Middle frontal gyrus (tissue), 1 donor: ENCODE measurements around the gene ZDHHC1.

Source experiments
- DNase-seq: peaks from one replicate; pipeline ENCODE4 v3.0.0-alpha.2; 2015; ENCODE audit warnings: low spot score; ENCODE audit errors: extremely low spot score

Gene ZDHHC1, protein sequence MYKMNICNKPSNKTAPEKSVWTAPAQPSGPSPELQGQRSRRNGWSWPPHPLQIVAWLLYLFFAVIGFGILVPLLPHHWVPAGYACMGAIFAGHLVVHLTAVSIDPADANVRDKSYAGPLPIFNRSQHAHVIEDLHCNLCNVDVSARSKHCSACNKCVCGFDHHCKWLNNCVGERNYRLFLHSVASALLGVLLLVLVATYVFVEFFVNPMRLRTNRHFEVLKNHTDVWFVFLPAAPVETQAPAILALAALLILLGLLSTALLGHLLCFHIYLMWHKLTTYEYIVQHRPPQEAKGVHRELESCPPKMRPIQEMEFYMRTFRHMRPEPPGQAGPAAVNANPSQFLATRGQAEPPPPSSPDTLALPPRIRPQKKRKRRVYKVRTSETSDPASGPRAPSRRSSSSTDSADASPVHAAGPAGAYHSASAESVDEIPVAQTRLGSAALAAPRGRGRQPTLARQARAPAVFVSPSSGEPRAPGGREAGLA

DNA sequence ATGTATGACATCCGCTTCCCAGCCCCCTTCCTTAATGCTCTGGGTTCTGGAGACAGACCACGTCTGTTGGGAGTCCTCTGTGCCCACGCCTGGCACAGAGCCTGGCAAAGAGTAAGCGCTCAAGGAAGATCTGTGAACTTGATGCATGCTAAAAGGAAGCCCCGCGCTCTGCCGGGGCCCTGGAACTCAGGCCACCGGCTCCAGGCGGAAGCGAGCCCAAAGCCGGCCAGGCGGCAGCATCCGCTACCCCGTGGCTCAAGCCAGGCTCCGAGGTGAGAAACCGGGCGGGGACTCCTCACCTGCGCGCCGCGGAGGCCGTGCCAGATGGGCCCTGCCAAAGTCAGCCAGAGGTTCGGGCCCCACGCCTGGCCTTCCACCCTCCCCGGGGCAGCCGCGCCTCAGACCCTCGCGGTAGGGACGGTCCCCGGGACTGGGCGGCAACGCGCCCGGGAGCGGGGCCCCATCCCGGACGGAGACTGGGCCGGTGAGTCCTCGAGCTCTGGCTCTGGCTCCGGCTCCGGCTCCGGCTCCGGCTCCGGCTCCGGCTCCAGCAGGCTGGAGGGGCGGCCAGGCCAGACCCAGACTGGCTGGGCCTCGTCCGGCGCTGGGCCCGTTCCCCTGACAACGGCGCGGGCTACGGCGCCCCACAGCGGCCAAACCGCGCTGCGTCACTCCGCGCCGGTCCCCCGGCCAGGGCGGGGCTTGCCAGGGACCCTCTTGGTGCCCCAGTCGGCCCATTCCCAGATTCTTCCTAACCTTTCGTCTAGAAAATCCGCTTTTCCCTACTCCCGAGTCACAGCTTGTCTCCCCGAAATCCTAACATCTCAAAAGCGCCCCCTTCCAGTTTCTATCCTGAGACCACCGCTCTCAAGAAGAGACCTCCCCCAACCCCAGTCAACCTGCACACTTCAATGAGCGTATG lies at the start of gene ZDHHC1:
ZDHHC1 (minus strand) TSS at position 606 of the 922 bp plus-strand sequence. CDS start 8,702 bp downstream, outside the sequence.
- no peak for DNase-seq

DNA sequence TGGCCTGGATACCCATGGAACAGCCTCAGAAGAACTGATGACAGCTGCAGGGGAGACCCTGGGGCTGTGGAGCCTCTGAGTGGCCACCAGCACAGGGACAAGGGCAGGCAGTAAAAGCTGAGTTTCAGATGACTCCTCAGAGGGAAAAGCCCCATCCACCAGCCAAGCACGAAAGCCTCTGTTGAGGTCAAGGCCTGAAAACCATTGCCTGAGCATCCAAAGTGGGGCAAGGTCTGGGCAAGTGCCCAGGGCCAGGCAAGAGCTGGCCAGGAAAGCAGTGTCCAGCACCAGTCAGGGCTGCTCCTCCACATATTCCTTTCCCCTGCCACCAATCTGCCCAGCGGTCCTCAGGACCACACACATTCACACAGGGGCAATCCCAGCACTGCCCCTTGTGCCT lies 48.3 kb upstream of the ZDHHC1 start:
- DNase-seq, result no peak

DNA sequence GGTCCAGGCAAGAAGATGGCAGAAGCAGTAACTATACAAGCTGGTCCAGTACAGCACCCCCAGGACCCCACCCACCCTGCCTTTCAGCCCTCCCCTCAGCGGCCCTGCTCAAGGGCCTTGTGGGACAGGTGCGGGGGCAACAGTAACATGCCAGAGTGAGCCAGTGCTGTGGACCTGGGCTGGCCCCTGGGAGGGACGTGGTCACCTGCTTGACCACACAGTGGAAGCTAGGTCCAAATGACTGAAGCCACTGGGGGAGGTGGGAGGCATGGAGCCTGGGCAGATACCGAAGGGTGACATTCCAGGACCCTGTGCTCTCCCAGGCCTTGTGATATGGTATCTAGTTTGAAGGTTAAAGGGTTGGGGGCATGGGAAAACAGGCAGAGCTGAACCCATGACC lies 47.4 kb upstream of the ZDHHC1 start:
- no peak for DNase-seq

DNA sequence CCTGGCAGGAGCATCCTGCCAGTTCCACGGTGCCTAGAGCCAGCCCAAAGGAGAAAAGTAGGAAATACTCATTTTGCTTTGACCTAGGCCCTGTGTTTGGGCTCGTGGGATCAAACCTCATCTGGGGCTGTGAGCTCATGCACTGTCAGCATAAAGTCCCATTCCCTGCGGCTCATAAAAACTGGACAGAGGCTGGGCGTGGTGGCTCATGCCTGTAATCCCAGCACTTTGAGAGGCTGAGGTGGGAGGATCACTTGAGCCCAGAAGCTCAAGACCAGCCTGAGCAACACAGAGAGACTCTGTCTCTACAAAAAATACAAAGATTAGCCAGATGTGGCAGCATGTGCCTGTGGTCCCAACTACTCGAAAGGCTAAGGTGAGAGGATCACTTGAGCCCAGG lies 46.8 kb upstream of the ZDHHC1 start:
- DNase-seq, result no peak

DNA sequence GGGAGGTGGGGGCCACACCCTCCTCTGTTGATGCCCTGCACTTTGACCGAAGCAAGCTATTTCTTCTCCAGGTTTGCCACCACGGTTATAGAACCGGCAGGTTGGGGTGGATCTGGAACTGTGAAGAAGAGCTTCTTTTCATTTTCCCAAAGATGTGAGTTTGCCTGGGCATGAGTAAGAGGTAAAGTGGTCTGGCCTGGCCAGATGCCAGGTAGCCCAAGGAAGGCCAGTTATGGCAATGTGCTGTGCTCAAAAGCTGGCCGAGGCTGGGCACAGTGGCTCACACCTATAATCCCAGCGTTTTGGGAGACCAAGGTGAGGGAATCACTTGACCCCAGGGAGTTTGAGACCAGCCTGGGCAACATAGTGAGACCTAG lies 46.0 kb upstream of the ZDHHC1 start:
- DNase-seq, result no peak

DNA sequence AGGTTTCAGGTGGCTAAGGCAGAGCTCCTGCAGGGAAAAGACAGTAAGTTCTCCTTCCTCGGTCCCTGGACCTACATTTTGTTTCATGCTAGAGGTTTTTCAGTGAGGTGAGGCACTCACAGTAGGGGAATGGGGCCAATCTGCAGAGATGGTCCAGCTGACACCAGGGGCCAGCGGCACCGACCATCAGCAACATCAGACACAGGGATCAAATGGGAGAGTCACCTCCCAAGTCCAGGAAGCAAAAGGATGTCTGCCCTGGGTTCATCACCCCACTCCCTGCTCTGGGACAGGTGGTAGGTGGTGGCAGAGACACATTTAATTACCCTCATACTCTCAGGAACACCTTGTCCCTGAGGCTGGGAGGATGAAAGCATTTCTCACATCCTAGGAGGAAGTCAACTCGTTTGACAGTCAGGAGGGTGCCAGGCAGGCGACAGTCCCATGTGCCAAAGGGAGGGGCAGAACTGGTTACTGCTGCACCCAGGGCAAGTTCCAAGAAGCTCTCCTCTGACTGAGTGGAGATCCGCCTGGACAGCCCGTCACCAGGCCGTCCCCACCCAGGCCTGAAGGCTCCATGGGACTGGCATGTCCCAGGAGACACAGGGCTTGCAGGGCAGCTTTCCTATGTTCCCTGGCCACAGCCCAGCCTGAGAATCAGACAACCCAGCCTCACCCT lies 45.5 kb upstream of the ZDHHC1 start:
- no peak for DNase-seq

DNA sequence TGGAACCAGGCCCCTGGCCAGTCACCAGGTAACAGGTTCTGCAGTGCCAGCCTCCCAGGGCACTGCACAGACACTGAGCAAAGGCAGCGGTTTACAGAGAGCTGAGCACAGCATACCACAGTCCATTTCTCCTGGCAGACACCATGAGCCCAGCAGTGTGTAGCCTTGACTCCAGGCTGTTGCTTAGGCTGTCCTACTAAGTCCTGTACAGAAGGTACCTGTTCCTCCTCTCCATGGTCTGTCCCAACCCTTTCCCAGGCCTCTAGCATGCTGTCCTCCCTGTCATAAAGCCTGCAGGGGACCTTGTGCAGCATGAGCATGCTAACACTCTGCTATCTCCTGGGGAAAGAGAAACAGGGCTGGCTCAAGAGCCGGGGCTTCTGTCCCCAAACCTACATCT lies 44.7 kb upstream of the ZDHHC1 start:
- DNase-seq, result no peak

DNA sequence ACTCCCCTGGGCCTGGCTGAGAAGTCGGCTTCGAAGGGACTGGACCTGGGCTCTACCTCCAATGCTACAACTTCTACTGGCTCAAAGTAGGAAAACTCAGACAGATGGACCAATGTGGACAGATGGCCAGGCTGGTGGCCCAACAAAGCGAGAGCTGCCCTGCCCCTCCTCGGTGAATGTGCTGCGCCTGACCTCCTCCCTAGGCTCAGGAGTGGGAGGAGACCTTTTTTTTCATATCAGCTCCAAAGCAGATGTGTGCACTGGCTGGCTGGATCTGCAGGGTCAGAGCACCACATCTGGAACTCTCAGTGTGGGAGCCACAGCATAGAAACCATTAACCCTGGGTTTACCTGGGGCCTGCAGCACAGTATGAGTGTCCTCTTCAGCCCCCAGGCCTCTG lies 43.9 kb upstream of the ZDHHC1 start:
- DNase-seq, result no peak

DNA sequence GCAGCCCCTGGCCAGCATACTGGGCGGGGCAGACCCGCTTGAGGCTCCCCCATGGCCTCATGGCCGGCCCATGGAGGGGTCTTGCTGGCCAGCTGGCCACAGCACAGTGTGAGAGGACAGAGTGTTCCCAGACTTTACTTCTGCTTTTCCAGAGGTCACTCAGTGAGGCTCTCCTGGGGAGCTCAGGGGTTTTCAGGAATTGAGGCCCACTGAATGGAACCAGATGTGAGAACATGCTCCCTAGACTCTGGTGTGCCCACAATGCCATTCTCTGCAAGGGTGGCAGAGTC lies 43.5 kb upstream of the ZDHHC1 start:
- DNase-seq, result no peak

DNA sequence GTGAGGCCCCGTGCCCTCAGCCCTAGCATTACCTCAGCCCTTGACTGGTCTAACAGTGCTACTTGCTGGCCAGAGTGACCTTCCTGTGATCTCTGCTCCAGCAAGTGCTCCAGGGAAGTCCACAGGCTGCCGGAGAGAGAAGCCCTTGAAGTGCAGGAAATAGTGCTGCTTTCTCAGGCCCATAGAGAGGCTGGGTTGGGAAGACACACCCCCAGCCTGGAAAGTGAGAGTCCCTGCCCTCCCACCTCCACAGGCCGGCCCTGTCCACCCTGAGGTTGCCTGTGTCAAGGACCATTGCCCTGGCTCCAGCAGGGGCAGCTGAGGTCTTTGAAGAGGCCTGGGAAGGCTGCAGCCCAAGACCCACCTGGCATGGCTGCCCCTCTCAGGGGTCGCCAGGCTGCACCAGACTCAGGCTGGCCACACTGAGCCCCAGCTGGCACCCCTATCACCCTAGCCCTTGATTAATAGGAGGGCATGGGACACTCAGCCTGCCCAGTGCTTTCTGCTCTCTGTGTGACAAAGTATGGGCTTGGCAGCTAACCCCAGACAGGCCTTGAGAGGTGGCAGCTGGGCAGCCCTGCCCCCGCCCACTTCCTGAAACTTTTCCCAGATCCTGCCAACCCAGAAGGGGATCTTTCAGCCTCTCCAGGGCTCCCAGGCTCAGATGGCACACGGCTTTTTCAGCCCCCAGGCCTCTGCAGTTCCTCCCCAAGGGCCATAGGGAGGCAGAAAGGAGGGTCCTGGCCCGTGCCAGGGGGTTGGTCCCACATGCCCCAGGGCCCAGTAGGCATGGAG lies 43.0 kb upstream of the ZDHHC1 start:
- DNase-seq, result no peak

DNA sequence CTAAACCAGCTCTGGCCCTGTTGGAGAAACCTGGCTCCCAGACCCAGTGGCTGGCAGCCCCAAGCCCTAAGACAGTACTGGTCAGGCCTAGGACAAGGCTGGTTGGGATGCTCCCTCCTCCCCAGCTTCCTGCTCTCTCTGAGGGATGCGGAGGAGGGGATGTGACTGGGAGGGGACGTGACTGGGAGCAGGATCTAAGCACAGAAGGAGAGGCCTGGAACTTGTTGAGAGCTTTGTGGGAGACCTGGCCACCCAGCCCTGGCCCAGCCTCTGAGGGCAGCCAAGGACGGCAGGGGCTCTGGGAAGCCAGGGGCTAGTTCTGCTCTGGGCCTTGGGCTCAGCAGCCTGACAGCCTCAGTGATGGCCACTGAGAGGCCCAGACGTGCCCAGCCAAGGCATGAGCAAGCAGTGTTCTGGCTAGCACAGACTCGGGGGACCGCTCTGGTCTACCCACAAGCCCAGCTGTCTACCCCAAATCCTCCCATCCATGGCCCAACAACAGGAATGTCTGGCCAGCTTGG lies 41.9 kb upstream of the ZDHHC1 start:
- no peak for DNase-seq

DNA sequence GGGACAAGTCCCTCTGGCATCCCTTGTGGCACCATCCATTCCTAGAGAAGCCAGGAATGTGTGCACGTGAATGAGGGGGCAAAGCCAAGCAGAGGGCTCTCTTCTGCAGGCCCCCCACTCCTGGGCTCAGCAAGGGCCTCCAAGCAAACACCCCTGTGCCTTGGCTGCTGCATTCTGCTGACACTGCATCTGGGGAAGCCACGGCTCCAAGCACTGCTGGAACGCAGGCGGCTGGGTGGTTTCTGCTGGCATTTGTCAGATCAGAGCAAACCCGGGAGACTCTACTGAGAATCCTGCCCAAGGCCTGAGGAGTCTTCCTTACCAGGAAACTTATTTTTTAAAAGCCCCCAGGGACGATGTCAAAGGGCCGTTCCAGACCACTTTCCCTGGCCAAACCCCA lies 41.3 kb upstream of the ZDHHC1 start:
- no peak for DNase-seq

DNA sequence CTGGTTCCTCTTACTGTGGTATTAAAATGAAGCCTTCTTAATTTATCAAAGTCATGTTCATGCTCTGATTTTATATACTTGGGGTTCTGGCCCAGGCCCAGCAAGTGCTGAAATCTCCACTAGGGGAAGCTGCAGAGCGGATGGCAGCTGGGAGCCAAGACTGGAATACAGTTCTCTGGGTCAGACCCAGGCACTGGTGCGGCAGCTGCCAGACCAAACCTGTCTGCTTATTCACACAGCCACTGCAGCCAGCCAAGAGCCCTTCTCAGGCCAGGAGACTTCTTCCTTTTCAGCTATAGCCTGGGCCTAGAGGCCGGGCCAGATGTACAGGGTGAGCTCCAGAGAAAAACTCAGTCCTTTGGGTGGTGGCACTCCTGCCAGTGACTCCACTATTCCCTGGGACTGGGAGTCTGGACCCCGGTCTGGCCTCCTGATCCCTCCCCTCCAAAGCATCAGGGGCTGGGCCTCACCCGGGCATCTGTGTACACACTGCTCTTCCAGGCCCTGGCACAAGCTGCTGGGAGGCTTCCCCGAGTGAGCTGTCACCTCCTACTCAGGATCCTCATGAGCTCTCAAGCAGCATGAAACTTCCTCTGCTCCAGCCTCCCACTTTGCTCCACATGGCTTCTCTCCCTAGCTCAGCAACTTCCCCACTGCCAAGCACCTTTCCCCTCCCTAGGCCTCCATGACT lies 40.3 kb upstream of the ZDHHC1 start:
- DNase-seq, result peak; percentile 20

DNA sequence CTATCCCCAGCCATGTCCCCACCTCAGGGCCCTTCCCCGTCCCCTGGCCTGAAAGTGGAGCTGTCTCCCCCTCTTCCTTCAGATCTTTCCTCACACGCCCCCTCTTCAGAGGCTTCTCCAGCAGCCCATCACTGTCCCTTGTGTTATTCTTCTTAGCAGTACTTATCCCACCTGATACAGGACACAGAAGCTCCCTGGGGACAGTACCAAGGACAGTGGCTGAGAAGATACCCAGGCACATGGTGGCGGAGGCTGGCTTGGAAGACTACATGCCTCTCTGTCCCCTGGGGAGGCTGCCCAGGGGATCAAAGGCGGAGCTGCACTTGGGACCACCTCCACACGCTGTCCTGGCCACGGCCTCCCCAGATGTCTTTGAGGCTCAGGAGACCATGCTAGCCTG lies 38.6 kb upstream of the ZDHHC1 start:
- DNase-seq, result no peak

DNA sequence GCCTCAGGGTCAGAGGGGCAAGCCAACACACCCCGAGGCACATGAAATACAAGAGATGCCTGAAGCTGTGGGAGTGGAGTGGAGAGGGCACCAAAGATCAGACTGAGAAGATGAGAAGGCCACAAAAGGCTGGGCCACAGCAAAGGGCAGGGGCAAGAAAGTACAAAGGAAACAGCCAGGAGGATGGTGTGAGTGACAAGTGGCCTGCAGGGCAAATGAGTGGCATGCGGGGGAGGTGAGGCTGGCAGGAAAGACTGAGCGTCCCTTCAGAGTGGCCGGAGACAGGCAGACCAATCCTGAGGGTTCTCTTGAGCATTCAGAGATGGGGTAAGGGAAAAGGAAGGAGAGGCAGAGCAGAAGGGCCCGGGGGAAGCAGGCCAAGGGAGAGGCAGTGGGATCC lies 37.8 kb upstream of the ZDHHC1 start:
- DNase-seq, result no peak

DNA sequence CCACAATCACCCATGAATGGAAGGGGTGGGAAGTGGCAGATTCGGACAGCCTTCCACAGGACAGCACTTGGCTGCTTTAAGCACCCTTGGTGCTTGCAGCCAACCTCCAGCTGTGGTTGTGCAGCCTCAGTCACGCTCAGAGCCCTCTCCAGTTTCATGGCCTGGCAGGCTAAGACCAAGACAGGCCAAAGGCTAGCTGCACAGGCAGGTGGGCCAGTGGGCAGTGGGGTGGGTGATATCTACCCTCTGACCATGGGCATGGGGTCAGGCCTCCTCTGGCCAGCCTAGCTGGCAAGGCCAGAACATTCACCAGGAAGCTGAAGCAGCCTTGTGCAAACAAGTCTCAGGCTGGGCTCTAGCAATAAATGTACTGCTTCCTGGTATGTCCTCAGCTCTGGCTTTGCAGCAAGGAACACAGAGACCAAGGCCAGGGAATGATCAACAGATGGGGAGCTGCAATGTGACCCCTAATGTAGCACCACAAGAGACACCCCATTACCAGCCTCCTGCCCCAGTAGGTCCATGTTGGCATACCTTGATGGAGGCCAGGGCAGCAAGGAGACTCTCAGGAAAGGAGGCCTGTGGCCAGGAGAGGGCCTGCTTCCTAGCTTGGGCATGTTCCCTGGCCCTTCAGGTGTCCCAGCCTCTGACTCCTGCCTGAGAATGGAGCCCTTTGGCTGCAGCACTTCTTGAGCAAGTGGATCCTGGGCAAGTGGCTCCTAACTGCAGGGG lies 35.6 kb upstream of the ZDHHC1 start:
- no peak for DNase-seq

DNA sequence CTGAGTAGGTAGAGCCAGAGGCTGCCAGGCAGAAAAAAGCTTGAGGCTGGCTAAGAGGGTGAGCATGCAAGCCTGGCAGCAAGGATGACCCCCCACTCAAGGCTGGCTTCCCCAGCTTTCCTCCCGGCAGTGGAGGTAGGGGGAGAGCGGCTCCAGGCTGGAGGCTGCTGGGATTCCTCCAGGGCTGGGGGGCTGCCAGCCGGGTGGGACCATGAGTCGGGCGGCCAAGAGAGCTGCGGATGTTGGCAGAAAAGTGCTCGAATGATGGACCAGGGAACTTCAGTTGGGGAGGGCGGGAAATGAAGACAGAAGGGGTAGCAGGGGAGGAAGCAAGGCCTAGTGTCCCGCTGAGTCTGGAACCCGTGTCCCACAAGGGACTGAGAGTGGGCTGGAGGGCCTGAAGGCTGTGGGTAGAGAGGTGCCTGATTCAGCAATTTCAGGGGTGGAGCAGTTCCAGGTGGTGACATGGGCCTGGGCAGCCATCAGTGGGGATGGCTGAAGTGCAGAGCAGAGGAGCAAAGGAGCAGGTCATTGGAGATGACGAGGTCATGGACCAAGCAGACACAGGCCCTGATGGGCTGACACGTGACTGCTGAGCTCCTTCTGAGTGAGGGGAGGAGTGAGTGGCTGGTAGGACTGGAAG lies 34.9 kb upstream of the ZDHHC1 start:
- DNase-seq, result no peak

DNA sequence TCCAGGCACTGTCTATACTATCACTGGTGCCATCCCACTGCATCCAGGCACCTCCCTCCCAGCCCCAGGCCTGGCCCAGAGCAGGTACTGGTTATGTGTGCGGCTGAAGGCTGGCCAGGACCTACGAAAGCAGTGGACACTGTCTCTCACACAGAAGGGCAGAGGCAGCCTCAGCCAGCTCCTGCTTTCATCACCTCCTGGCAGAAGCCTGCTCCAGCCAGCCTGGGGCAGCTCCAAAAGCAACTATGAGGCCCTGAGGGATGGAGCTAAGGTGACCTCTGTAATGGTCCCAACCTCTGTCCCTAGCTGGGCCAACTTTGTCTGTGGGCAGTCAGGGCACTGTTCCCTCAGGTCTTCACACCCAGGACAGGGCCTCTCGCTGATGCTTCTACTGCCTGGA lies 33.5 kb upstream of the ZDHHC1 start:
- DNase-seq, result no peak

DNA sequence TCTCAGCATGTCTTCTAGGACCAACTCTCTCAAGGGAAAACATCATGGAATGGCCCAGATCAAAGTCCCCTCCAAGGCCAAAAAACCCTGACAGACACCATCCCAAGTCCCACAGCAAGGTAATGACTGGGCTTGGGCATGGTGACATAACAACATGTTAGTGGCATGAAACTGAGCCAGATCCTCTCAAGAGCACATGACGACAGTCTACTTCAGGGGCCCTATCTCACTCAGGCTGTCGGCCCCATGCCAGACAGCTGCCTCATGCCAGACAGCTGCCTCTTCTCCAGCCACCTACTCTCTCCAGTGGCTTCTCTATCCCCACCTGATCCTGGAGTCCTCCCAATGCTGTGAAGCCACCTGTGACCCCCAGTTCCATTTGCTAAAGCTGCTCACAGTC lies 33.1 kb upstream of the ZDHHC1 start:
- no peak for DNase-seq
